Motor neuron (in vitro differentiated cells): Measurements from ENCODE around the gene CDH4. TPM values are rescaled to one million over a fixed set of nuclear protein-coding genes. Genes with fewer than 3 reads are reported as not detected.

ENCODE experiments used
- ATAC-seq, 8 experiments: fragments of 200-7000 bp; cut with Tn5 transposase; replicated peaks in 6 of 8; 2 replicates each; pipeline ENCODE4 v1.8.0; 2021; ENCODE audit warnings: mild to moderate bottlenecking in 8 of 8, moderate library complexity in 8 of 8
- H3K27ac ChIP-seq, 2 donors: fragments of 250-450 bp; sonication (Bioruptor Pico); 2 replicates each; pipeline ENCODE4 v1.9.0; 2021; ENCODE audit warnings: antibody characterized with exemption in 2 of 2, mild to moderate bottlenecking in 2 of 2, moderate library complexity in 1 of 2
- H3K4me1 ChIP-seq, 2 donors: fragments of 250-450 bp; sonication (Bioruptor Pico); replicated peaks in 1 of 2; 2 replicates each; pipeline ENCODE4 v1.6.1; 2021; ENCODE audit warnings: antibody characterized with exemption in 2 of 2, mild to moderate bottlenecking in 2 of 2, moderate library complexity in 1 of 2
- H3K4me3 ChIP-seq, 5 donors: fragments of 250-450 bp; sonication (Bioruptor Pico); 2 replicates each; pipeline ENCODE4 v1.9.0; 2021; ENCODE audit warnings: antibody characterized with exemption in 5 of 5, mild to moderate bottlenecking in 5 of 5, moderate library complexity in 4 of 5
- WGBS, 10 experiments: fragments of 450-650 bp; shearing (Covaris generic); methylation state at CpG; one replicate each; pipeline ENCODE4 v1.0.0; 2022; 5-methylcytosine and 5-hydroxymethylcytosine counted together
- in situ Hi-C, 9 experiments: fragments of 400-800 bp; cut with MboI; loops; one replicate each; pipeline ENCODE4 v1.15.0; 2021; ENCODE audit warnings: low sequenced_read_pairs in 9 of 9, low pct_unique_long_range_greater_than_20kb in 2 of 9; ENCODE audit not compliant: unreplicated experiment in 9 of 9
- total RNA-seq, 8 experiments: library from RNA; unstranded; fragments of 300-600 nt; gene quantifications; 2 replicates each; pipeline versions ENCODE4 v1.2.3 to v1.2.4, GENCODE V29; 2022

CDH4 gene
- total RNA-seq, 8 experiments from 2014 or later, result 2.4 to 41.6 (median 12.9) TPM

- Histone ChIP-seq H3K4me3 (no peak overlapping the region), H3K27ac (peak overlapping the region; percentile 37 to 48), H3K4me1 (peaks cover 23 to 26% of the 10 kb centered on the region in 2 donors)
- peak; percentile 51 to 90 (median 83) for ATAC-seq
- WGBS, 10 experiments, result 0 to 83% (median 53%) methylated on average over 1 to 4 of the region's 6 CpGs; no CpG with 5 or more reads in 1 of the 10 experiments
- in situ Hi-C loops, result no loop called here
These were observed 128.0 kb downstream of the CDH4 start for GRCh38 chr20:61379898-61380544.

- 0 to 73% (median 52%) methylated on average over 1 to 4 of the region's 7 CpGs; no CpG with 5 or more reads in 2 of the 10 experiments for WGBS, 10 experiments
These were observed 128.5 kb downstream of the CDH4 start for GRCh38 chr20:61380545-61380915.

GRCh38 chr20:61382194-61382593 lies 130.1 kb downstream of the CDH4 start:
- no peak for ATAC-seq
- 30 to 100% (median 89%) methylated on average over 1 to 3 of the region's 3 CpGs; no CpG with 5 or more reads in 1 of the 10 experiments for WGBS, 10 experiments
- in situ Hi-C loops, result no loop called here
- Histone ChIP-seq H3K27ac (no peak overlapping the region), H3K4me1 (peaks cover 24 to 27% of the 10 kb centered on the region in 2 donors), H3K4me3 (no peak overlapping the region)

More at GRCh38 chr20:61380545-61380915, 128.5 kb downstream of the CDH4 start:
- ATAC-seq, result peak in 2 of 8 experiments; percentile 8 to 9
- in situ Hi-C loops, result no loop called here
- H3K27ac ChIP-seq, result peak overlapping the region; percentile 37 to 48
- no peak overlapping the region for H3K4me3 ChIP-seq
- peaks cover 23 to 26% of the 10 kb centered on the region in 2 donors for H3K4me1 ChIP-seq

- WGBS, 10 experiments, result 40 to 100% (median 74%) methylated on average over 1 to 9 of the region's 11 CpGs; no CpG with 5 or more reads in 3 of the 10 experiments
- Histone ChIP-seq H3K27ac (no peak overlapping the region), H3K4me3 (no peak overlapping the region), H3K4me1 (peaks cover 26 to 30% of the 10 kb centered on the region in 2 donors)
- ATAC-seq, result no peak
- in situ Hi-C loops, result no loop called here
These were observed 133.2 kb downstream of the CDH4 start for GRCh38 chr20:61385296-61385695.

GRCh38 chr20:61385731-61386130 lies 133.7 kb downstream of the CDH4 start:
- 34 to 100% (median 95%) methylated on average over 1 to 5 of the region's 10 CpGs; no CpG with 5 or more reads in 2 of the 10 experiments for WGBS, 10 experiments
- no peak for ATAC-seq
- in situ Hi-C loops, result no loop called here

GRCh38 chr20:61387204-61387953 lies 135.3 kb downstream of the CDH4 start:
- in situ Hi-C loops, result no loop called here
- H3K27ac ChIP-seq, result peak overlapping the region in 1 of 2 donors; percentile 61
- peaks cover 33 to 35% of the 10 kb centered on the region in 2 donors for H3K4me1 ChIP-seq
- WGBS, 10 experiments, result 21 to 83% methylated on average over 1 to 5 of the region's 13 CpGs; no CpG with 5 or more reads in 8 of the 10 experiments
- peak; percentile 66 to 97 (median 86) for ATAC-seq
- peak overlapping the region in 2 of 5 donors; percentile 11 to 23 for H3K4me3 ChIP-seq

More at GRCh38 chr20:61385731-61386130, 133.7 kb downstream of the CDH4 start:
- Histone ChIP-seq H3K4me3 (no peak overlapping the region), H3K27ac (no peak overlapping the region), H3K4me1 (peaks cover 22 to 25% of the 10 kb centered on the region in 2 donors)

- in situ Hi-C loops, result no loop called here
- H3K4me3 ChIP-seq, result peak overlapping the region in 2 of 5 donors; percentile 10 to 23
- H3K4me1 ChIP-seq, result peaks cover 38 to 41% of the 10 kb centered on the region in 2 donors
- WGBS, 10 experiments, result 0 to 20% (median 10%) methylated on average over 1 of the region's 7 CpGs; no CpG with 5 or more reads in 6 of the 10 experiments
- ATAC-seq, result peak in 7 of 8 experiments; percentile 44 to 76 (median 49)
- peak overlapping the region; percentile 31 to 61 for H3K27ac ChIP-seq
These were observed 135.9 kb downstream of the CDH4 start for GRCh38 chr20:61387954-61388348.

- in situ Hi-C loops, result no loop called here
- Histone ChIP-seq H3K4me3 (no peak overlapping the region), H3K4me1 (peaks cover 45% of the 10 kb centered on the region in 2 donors), H3K27ac (no peak overlapping the region)
- WGBS, 10 experiments, result 0 to 95% (median 70%) methylated on average over 1 to 8 of the region's 10 CpGs; no CpG with 5 or more reads in 4 of the 10 experiments
- no peak for ATAC-seq
These were observed 137.0 kb downstream of the CDH4 start for GRCh38 chr20:61389077-61389476.

GRCh38 chr20:61391185-61391584 lies 139.1 kb downstream of the CDH4 start:
- in situ Hi-C loops, result no loop called here
- H3K27ac ChIP-seq, result peak overlapping the region; percentile 65 to 69
- ATAC-seq, result no peak
- peaks cover 45% of the 10 kb centered on the region in 2 donors for H3K4me1 ChIP-seq
- no peak overlapping the region for H3K4me3 ChIP-seq
- WGBS, 10 experiments, result 60 to 94% (median 60%) methylated on average over 1 to 11 of the region's 12 CpGs; no CpG with 5 or more reads in 7 of the 10 experiments

- 17 to 100% (median 75%) methylated on average over 1 to 9 of the region's 28 CpGs; no CpG with 5 or more reads in 2 of the 10 experiments for WGBS, 10 experiments
- in situ Hi-C loops, result no loop called here
- Histone ChIP-seq H3K4me3 (no peak overlapping the region), H3K27ac (peak overlapping the region; percentile 65 to 69), H3K4me1 (peaks cover 45% of the 10 kb centered on the region in 2 donors)
- ATAC-seq, result peak in 5 of 8 experiments; percentile 71 to 79 (median 75)
These were observed 139.9 kb downstream of the CDH4 start for GRCh38 chr20:61391812-61392520.

GRCh38 chr20:61394088-61394799 lies 142.2 kb downstream of the CDH4 start:
- in situ Hi-C loops, result no loop called here
- Histone ChIP-seq H3K27ac (no peak overlapping the region), H3K4me1 (peaks cover 34 to 38% of the 10 kb centered on the region in 2 donors), H3K4me3 (no peak overlapping the region)
- ATAC-seq, result no peak
- WGBS, 10 experiments, result 18 to 100% (median 86%) methylated on average over 1 to 7 of the region's 14 CpGs; no CpG with 5 or more reads in 2 of the 10 experiments

- in situ Hi-C loops, result no loop called here
- H3K27ac ChIP-seq, result no peak overlapping the region
- WGBS, 10 experiments, result 45 to 100% (median 90%) methylated on average over 3 to 10 of the region's 19 CpGs; no CpG with 5 or more reads in 3 of the 10 experiments
- H3K4me3 ChIP-seq, result no peak overlapping the region
- no peak for ATAC-seq
- peaks cover 28 to 33% of the 10 kb centered on the region in 2 donors for H3K4me1 ChIP-seq
These were observed 144.3 kb downstream of the CDH4 start for GRCh38 chr20:61396262-61396848.
